Astrocyte of the spinal cord (primary cell): ENCODE measurements around the gene CACNG7.

Source experiments
- DNase-seq: peaks from one replicate; pipeline ENCODE4 v3.0.0; 2011; ENCODE audit warnings: low read depth, low spot score
- H3K4me3 ChIP-seq: 2 replicates; pipeline ENCODE4 v1.5.1; 2011; ENCODE audit warnings: low read depth, mild to moderate bottlenecking, low read length, moderate library complexity
- CTCF ChIP-seq: IDR thresholded peaks from 2 replicates; pipeline ENCODE4 v1.5.1; 2012; ENCODE audit warnings: low read depth, mild to moderate bottlenecking, low read length, inconsistent platforms
- in situ Hi-C: cut with HindIII; loops from 2 replicates; pipeline ENCODE4 v1.10.0; 2017; ENCODE audit warnings: low sequenced_read_pairs

The CACNG7 gene

GRCh38 chr19:53989600-53990533, 80.8 kb downstream of the CACNG7 start:
- in situ Hi-C loops, result no loop called here
- no peak for DNase-seq
- TF ChIP-seq CTCF, result no peak
- no peak overlapping the region for H3K4me3 ChIP-seq

- DNase-seq, result no peak
- in situ Hi-C loops, result no loop called here
- TF ChIP-seq CTCF, result no peak
- peak within 1 kb of the TSS; percentile 27 for H3K4me3 ChIP-seq
Observed at GRCh38 chr19:53991224-53992113, 82.4 kb downstream of the CACNG7 start, which contains the start of gene CACNG6. CACNG6 (plus strand) TSS chr19:53991637; CDS start chr19:53992878, 1,241 bp downstream.

GRCh38 chr19:53992211-53992610, 83.1 kb downstream of the CACNG7 start:
- H3K4me3 ChIP-seq, result no peak overlapping the region
- in situ Hi-C loops, result no loop called here
- DNase-seq, result no peak
- TF ChIP-seq CTCF, result no peak

- in situ Hi-C loops, result no loop called here
- no peak for TF ChIP-seq CTCF
- DNase-seq, result no peak
- no peak overlapping the region for H3K4me3 ChIP-seq
Observed at GRCh38 chr19:53992815-53993214, 83.7 kb downstream of the CACNG7 start.

- in situ Hi-C loops, result no loop called here
- no peak for DNase-seq
- TF ChIP-seq CTCF, result no peak
- no peak overlapping the region for H3K4me3 ChIP-seq
Observed at GRCh38 chr19:53993448-53993847, 84.4 kb downstream of the CACNG7 start.
